Amniotic stem cell (primary cell): ENCODE measurements around the gene PDK1.
A peak's percentile ranks its signal among the peaks of the same experiment; 100 is the strongest.
"Not testable (repeated sequence)": the region's sequence is repeated elsewhere in the genome, so short reads cannot be mapped to it uniquely, and the experiment has no call there.

Experiments
- DNase-seq: peaks from one replicate; lab custom pipeline; 2025; lab: John Stamatoyannopoulos, UW

PDK1 gene

DNA sequence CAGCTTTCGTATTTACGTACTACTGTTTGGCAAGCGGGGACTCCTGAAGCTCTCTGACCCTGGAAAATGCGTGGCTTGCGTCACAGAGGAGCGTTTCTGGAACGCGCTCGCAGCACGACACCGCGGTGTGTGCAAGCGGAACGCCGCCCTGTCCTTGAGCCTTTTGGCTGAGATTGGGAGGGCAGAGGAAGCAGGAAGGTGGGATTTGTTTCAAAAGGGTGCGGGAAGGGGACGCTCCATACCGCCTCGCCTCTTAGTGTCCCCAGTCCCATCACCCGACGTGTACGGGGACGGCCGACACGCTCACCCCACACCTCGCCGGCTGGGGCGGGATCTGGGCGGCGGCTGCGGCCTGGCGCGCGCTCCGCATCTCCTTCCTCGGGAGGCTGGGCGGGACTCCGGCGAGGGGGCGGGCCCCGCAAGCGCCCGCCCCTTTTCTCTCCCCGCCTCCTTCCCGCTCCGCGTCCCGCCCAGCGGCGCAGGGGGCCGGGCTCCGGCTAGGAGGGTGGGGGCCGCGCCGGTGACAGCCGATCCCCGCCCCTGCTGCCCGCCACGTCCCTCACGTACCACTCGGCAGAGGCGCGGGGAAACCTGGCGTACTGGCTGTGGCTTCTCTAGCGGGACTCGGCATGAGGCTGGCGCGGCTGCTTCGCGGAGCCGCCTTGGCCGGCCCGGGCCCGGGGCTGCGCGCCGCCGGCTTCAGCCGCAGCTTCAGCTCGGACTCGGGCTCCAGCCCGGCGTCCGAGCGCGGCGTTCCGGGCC lies at the start of gene PDK1:
Gene PDK1, plus strand, starts transcription at position 569 of the 762 bp plus-strand sequence. Its CDS starts 61 bp downstream, at position 630.
- peak; percentile 88 for DNase-seq

DNA sequence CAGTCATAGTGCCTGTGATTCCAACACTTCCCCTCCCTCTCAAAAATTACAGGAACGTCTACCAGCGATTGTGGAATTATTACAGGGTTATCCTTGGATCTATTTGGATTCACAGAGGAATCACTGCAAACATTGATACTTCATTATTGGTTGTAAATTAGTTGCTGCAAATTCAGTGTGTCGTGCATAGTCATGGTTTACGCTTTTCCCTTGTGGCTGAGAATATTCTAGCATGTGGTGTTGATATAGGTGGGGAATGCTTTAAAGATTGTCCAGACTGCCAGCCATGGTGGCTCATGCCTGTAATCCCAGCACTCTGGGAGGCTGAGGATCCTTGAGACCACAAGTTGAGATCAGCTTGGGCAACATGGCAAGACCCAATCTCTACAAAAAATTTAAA lies 48.7 kb upstream of the PDK1 start:
- DNase-seq, result no peak

DNA sequence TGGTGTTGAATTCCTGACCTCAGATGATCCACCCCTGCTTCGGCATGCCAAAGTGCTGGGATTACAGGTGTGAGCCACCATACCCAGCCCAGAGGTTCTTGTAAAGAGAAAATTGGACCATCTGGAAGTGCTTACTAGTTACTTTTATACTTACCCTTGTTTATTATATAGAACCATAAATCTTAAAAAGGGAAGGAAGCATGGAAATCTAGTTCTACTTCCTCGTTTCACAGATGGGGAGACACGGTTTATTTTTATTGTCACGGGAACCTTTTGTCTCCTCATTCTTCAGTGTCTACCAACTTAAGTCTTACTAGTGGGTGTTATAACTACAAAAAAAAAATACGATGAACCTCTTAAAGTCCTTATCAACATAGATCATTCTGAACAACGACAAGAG lies 45.8 kb upstream of the PDK1 start:
- no peak for DNase-seq

DNA sequence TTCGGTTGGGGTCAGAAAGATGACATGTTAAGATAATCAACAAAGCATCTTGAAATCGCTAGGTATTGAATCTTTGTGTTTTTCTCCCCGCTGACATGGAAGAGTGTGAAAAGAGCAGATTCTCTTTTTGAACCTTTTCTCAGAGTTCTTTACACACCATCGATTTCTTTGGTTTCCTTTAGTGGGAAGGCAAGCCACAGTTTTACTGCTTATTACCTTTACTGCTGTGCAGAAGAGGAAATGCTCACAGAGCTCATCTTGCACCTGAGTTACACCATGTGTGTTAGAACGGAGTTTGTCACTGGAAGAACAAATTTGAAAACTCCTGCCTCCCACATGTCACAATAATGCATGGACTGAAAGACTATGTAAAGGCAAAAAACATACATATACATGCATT lies 45.3 kb upstream of the PDK1 start:
- no peak for DNase-seq

DNA sequence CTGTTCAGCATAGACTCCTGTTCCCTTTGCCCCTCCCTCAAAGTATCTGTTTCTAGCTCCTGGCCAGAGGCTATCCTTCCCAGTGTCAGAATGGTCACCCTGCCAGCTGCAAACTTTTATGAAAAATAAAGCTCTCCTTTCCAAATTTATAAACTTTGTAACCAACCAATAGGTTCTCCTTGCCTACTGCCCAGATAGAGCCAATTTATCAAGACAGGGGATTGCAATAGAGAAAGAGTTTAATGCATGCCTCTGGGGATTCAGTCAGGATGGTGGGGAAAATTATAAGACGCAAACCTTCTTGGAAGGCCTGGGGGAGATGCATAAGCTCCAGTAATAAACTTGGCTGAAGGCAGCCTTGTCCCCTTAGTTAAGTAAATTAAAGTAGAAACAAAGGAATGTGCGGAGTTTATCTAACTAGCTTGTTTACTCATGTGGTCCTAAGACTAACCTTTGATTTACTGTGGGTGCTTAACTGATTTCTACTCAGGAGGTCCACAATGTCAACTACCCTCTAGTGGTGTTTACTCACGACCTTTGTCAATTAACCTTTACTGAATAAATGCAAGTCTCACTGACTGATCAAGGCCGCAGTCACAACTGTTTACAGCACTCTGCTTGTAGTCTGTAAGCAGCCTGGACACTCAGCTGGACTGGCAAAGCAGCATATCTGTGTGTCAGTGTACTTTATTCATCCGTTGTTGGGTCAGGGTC lies 42.9 kb upstream of the PDK1 start:
- DNase-seq, result no peak

DNA sequence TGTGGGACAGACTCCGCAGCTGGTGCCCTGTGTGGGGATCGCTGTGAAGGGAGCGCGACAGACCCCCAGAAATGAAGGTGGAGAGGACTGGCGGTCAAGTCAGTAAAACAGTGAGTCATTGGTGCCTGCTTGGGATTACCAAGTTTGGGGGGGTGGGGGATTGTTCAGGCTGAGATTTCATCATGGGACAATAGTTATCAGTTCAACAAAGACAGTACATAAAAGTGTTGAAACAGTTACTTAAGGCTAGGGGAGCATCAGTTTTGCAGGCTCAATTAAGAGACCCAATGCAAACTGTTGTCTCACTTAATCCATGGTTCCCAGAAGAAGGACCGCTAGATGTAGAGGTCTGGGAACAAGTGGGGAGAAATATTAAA lies 42.4 kb upstream of the PDK1 start:
- DNase-seq, result no peak

DNA sequence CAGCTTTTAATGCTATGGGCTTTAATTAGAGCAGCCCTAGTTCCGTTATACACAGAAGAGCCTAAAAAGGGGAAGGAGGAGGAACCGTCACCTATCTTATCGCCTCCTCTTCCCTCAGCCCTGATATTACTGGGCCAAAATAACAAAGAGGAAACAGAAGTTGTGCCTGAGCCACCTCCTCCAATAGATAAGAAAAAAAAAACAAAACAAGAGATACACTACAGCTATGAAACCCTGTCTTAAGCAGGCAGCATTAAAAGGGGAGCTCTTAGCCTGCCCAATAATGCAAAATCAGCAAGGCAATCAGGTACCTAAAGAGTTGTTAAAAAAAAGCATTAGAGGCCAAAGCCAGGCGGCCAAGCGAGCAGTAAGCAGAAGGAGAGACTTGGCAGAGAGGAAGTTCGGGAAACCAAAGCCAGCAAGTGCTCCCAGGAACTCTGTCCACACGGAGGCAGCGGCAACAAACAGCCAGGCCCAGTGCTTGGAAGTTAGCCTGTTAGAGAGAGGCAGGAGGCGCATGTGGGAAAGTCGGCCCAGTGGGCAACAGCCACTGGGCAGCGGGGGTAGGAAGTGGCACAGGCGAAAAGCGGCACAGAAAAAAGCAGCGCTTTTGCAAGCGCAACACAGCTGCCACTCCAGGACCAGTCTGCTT lies 41.8 kb upstream of the PDK1 start:
- DNase-seq, result no peak

DNA sequence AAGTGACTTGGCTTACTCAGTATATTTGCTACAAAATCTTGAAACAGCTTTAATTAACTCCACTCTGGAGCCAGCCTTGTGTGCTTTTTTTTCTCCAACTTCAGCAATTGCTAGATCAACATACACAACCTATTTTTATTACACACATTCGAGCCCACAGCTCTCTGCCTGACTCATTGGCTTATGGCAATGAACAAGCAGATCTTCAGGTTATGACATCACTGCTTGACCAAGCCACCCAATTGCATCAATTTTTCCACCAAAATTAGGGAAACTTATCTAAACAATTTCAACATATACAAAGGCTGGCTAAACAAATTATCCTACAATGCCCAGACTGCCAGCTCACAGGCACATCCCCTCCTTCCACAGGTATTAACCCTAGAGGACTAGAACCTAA lies 39.6 kb upstream of the PDK1 start:
- DNase-seq, result peak; percentile 8

DNA sequence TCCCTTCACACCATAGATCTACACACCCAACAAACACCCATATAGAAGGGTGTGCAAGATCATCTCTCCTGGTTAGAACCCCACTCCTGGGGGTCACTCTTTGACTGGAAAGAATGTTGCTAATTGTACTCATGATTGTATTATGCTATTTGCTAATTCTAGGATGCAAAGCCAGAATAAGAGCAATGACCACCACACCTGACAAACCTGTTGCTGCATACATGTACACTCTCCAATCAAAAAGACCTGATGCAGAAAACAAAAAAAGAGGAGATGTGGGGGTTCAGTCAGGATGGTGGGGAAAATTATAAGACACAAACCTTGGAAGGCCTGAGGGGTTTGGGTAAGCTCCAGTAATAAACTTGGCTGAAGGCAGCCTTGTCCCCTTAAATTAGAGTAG lies 36.9 kb upstream of the PDK1 start:
- DNase-seq, result no peak

DNA sequence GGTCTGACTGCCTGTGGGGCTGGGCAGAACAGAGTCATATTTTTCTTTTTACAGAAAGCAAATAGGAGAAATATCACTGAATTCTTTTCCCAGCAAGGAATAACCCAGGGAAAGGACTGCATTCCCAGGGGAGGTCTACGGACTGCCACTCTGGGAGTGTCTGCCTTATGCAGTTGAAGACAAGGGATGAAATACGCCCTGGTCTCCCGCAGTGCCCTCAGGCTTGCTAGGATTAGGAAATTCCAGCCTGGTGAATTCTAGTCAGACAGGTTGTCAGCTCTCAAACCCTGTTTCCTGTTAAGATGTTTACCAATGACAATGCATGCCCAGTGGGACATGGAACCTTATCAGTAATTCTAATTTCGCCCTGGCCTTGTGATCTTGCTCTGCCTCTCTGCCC lies 30.3 kb upstream of the PDK1 start:
- no peak for DNase-seq

DNA sequence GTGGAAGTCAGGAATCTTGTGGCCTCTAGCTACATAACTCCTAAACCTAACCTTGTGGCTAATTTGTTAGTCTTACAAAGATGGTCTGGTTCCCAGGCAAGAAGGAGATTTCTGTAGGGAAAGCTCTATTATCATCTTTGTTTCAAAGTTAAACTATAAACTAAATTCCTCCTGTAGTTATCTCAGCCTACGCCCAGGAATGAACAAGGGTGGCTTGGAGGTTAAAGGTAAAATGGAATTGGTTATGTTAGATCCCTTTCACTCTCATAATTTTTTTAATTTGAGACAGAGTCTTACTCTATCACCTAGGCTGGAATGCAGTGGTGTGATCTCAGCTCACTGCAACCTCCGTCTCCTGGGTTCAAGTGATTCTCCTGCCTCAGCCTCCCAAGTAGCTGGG lies 24.6 kb upstream of the PDK1 start:
- DNase-seq, result no peak

DNA sequence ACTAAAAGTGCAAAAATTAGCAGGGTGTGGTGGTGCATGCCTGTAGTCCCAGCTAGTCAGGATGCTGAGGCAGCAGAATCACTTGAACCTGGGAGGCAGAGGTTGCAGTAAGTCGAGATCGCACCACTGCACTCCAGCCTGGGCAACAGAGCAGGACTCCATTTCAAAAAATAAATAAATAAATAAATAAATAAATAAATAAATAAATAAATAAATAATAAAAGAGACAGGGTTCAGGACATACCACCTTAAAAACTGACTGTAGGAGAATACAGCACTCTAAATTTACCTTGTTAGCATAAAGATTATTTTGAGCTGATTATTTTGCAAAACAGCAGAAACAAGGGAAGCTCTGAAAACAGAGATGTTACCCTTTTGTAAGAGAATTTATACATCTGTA lies 23.4 kb upstream of the PDK1 start:
- not testable (repeated sequence) for DNase-seq

DNA sequence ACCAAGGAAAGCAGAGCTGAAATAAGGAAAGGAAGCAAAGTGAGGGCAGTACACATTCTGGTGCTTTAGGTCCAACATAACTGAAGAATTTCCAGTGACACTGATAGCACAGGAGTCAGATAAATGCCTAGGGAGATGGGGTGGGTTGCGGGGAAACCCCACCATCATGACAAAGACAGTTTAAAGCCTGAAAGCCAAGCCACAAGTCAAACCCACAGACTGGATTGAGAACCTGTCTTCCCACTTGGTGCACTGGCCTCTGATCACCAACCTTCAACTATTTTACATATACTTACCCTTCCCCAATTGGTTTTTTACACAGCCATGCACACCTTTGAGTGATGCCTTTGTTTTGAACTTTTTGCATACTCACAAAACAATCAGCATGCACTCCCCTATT lies 22.2 kb upstream of the PDK1 start:
- no peak for DNase-seq

DNA sequence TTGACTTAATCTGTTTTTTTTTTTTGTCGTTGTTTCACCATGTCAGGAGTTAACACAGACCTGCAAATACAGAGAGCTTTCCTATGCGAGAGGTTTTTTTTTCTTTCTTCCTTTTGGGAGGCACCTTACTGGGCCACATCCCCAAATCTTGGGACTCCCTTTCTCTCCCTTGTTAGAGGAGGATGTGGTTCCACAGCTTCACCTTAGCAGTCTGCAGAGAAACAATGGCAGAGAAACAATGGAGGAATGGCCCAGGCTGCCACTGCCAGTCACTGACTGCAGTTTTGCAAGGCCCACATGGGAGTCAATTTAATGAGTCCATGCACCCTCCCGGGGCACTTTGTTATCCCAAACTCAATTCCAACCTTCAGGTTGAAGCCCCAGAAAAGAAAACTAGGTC lies 20.8 kb upstream of the PDK1 start:
- no peak for DNase-seq

DNA sequence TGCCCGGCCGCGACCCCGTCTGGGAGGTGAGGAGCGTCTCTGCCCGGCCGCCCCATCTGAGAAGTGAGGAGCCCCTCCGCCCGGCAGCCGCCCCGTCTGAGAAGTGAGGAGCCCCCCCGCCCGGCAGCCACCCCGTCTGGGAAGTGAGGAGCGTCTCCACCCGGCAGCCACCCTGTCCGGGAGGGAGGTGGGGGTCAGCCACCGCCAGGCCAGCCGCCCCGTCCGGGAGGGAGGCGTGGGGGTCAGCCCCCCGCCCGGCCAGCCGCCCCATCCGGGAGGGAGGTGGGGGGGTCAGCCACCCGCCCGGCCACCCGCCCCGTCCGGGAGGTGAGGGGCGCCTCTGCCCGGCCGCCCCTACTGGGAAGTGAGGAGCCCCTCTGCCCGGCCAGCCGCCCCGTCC lies 18.0 kb upstream of the PDK1 start:
- DNase-seq, result not testable (repeated sequence)

DNA sequence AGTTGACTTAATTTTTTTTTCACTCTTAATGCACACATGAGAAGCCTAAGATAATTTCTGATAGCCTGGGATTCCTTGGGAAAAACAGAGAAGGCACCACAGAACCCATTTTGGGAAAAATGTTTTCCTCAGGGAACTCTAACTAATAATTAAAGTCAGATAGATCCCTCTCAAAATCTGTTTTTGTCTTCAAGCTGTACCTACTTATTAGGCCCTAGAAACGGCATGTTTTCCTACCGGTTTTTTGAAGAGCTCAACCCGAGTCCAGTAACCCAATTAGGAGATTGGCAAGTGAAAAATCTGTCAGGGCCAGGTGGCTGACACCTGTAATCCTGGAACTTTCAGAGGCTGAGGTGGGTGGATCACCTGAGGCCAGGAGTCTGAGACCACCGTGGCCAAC lies 16.1 kb upstream of the PDK1 start:
- DNase-seq, result no peak

DNA sequence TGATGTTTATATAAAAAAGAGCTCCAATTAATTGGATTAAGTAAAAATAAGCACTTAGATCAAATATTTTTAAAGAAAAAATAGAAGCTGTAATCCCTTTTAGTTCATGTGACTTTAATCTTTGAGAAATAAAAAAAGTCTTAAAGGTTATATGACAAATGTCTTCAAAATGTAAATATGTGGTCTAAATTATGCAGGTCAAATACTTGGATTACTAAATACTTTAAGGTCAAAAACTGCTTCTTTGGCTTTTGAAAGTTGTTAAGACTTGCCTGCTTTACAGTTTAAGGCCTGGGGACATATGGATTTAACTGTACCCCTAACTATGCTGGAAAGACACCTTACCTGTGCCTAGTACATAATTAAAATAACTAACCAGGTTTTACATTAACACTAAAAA lies 15.5 kb upstream of the PDK1 start:
- DNase-seq, result no peak

DNA sequence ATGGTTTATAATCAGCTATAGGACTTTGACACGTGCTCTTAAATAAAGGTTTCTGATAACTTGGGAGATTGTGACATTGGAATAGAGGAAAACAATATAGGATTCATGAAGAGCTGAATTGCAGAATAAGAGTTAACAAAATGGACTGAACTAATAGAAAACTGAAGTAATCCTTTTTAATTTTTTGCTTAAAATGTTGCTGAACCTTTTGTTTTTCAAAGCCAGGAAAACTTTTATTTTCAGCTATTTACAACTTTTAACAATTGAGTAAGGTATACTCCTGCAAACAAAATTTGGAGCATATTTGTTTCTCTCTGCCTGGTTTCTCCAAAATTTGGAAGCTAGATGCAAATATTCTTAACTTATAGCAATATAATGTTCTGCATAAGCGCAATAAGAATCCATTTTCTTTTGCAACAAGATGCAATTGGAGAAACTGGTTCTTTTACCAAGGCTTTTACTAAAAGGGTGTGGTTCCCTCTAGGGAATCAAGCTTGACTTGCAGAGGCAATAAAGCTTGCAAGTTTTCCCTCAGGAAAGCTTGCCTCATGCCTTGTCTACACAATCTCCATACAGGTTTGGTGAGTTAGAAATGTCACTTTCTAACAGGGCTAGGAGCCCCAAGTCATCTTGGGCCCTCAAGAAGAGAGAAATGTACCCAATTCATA lies 10.3 kb upstream of the PDK1 start:
- DNase-seq, result no peak

DNA sequence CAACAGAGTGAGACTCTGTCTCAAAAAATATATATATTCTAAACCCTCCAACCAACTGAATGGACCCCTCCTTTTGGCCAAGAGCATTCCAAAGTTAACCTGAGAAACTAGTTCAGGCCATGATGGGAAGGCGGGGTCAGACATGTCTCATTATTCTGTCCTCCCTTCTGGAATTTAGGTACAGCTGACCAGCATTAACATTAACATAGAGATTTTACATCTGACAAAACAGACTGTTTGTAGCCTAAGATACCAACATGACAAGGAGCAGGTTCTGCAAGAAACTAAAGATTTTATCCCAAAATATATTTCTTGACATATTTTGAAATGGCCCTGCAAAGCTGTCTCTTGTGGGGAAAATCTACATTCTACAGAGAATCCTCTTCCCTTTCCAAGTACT lies 6.8 kb upstream of the PDK1 start:
- no peak for DNase-seq

DNA sequence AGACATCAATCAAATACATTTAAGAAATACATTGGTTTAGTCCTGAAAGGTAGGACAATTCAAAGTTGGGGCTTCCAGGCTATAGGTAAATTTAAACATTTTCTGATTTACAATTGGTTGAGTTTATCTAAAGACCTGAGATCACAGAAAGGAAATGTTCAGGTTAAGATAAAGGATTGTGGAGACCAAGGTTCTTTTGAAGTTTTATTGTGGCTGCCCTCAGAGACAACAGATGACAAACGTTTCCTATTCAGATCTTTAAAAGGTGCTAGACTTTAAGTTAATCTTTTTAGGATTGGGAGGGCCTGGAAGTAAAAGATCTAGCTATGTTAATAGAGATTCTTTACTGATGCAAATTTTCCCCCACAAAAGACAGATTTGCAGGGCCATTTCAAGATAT lies 6.1 kb upstream of the PDK1 start:
- not testable (repeated sequence) for DNase-seq

DNA sequence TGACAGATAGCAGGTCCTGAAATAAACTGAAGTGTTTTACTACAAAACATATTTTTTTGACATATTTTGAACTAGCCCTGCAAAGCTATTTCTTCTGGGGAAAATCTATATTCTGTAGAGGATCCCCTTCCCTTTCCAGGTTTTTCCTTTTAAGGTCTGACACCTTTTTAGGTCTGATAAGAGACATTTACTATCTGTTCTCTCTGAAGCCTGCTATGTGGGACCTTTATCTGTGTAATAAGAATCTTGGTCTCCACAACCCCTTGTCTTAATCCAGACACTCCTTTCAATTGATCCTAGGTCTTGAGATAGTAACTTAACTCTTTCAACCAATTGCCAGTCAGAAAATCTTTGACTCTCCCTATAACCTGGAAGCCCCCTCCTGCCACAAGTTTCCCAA lies 5.5 kb upstream of the PDK1 start:
- DNase-seq, result no peak

DNA sequence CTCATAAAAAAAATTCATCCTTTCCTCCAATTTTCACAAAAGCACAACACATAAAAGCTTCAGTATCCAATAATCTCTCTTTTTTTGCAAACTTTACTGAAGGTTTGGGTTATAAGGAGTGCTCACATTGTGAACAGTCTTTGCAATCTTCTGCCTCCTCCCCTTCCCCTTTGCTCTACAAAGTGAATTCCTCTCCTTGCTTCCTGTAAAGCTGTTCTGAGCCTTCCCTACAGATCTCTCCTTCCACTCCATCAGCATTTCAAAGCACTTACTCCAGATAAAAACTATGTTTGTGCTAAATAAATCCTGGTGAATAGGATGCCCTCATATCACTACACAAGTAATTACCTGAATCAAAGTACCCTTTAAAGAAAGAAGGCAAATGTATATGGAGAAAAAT lies 4.6 kb upstream of the PDK1 start:
- DNase-seq, result no peak
